Mesendoderm (in vitro differentiated cells): ENCODE data around the gene RNLS.

Source experiments
- DNase-seq: peaks from one replicate; pipeline ENCODE4 v3.0.0; 2013
- H2AK5ac ChIP-seq: 2 replicates; pipeline ENCODE4 v1.6.1; 2013; ENCODE audit warnings: low read length, inconsistent platforms
- H2BK120ac ChIP-seq: 2 replicates; pipeline ENCODE4 v1.6.1; 2013; ENCODE audit warnings: low read depth, mild to moderate bottlenecking, low read length, moderate library complexity, mixed read lengths
- H2BK15ac ChIP-seq: replicated peaks from 2 replicates; pipeline ENCODE4 v1.6.1; 2013; ENCODE audit warnings: low read depth, mild to moderate bottlenecking, moderate library complexity
- H2BK5ac ChIP-seq: 2 replicates; pipeline ENCODE4 v1.6.1; 2013; ENCODE audit warnings: low read length, inconsistent platforms
- H3K18ac ChIP-seq: 2 replicates; pipeline ENCODE4 v1.6.1; 2013; ENCODE audit warnings: mild to moderate bottlenecking, low read length, mixed read lengths
- H3K23ac ChIP-seq: one replicate; pipeline ENCODE4 v1.6.1; 2013; ENCODE audit warnings: low read length
- H3K27ac ChIP-seq: 2 replicates; pipeline ENCODE4 v1.5.1; 2013; ENCODE audit warnings: low read depth, mild to moderate bottlenecking, inconsistent platforms, low read length, moderate library complexity
- H3K27me3 ChIP-seq: 2 replicates; pipeline ENCODE4 v1.6.1; 2013; ENCODE audit warnings: low read length, control low read depth, mild to moderate bottlenecking, inconsistent platforms; ENCODE audit not compliant: insufficient read depth, poor library complexity
- H3K36me3 ChIP-seq: 2 replicates; pipeline ENCODE4 v1.6.1; 2013; ENCODE audit warnings: low read length, inconsistent platforms; ENCODE audit not compliant: control insufficient read depth, insufficient read depth
- H3K4ac ChIP-seq: one replicate; pipeline ENCODE4 v1.6.1; 2013; ENCODE audit warnings: low read depth, mild to moderate bottlenecking, low read length, moderate library complexity
- H3K4me1 ChIP-seq: 2 replicates; pipeline ENCODE4 v1.6.1; 2013; ENCODE audit warnings: low read depth, low read length, inconsistent platforms; ENCODE audit not compliant: control insufficient read depth
- H3K4me2 ChIP-seq: 2 replicates; pipeline ENCODE4 v1.6.1; 2013; ENCODE audit warnings: low read length
- H3K4me3 ChIP-seq: 2 replicates; pipeline ENCODE4 v1.5.1; 2013; ENCODE audit warnings: mild to moderate bottlenecking, low read length
- H3K56ac ChIP-seq: one replicate; pipeline ENCODE4 v1.6.1; 2013; ENCODE audit warnings: low read length
- H3K79me1 ChIP-seq: 2 replicates; pipeline ENCODE4 v1.6.1; 2013; ENCODE audit warnings: low read length, inconsistent platforms
- H3K79me2 ChIP-seq: 2 replicates; pipeline ENCODE4 v1.6.1; 2013; ENCODE audit warnings: mild to moderate bottlenecking, low read length; ENCODE audit not compliant: control insufficient read depth, insufficient read depth
- H3K9ac ChIP-seq: 2 replicates; pipeline ENCODE4 v1.6.1; 2013; ENCODE audit warnings: low read length, inconsistent platforms
- H4K5ac ChIP-seq: one replicate; pipeline ENCODE4 v1.6.1; 2013; ENCODE audit warnings: low read length
- H4K8ac ChIP-seq: one replicate; pipeline ENCODE4 v1.6.1; 2013; ENCODE audit warnings: low read depth, mild to moderate bottlenecking, control low read depth, low read length, moderate library complexity
- WGBS: extraction: QIAGEN DNeasy Blood & Tissue Kit; methylation state at CpG from one replicate; pipeline ENCODE4 v1.1.7; 2013; ENCODE audit warnings: low lambda C conversion rate, missing lambda C conversion rate; ENCODE audit not compliant: insufficient coverage; ENCODE audit errors: extremely low coverage; 5-methylcytosine and 5-hydroxymethylcytosine counted together

Gene RNLS

GRCh38 chr10:88617772-88618300, 34.7 kb upstream of the RNLS start:
- Histone ChIP-seq H3K27me3 (no peaks in the 10 kb centered on the region), H2AK5ac (no peak overlapping the region), H3K23ac (no peak overlapping the region), H3K56ac (no peak overlapping the region), H2BK15ac (no peak overlapping the region), H3K79me2 (no peaks in the 10 kb centered on the region), H4K8ac (no peak overlapping the region), H3K4me2 (no peak overlapping the region), H3K4me1 (no peaks in the 10 kb centered on the region), H3K9ac (no peak overlapping the region), H3K36me3 (no peaks in the 10 kb centered on the region), H3K27ac (no peak overlapping the region), H3K4me3 (no peak overlapping the region), H4K5ac (no peak overlapping the region), H2BK5ac (no peak overlapping the region), H2BK120ac (no peak overlapping the region), H3K18ac (no peak overlapping the region), H3K4ac (no peak overlapping the region), H3K79me1 (no peaks in the 10 kb centered on the region)
- WGBS: no CpG with 5 or more reads among the region's 1 CpG
- no peak for DNase-seq

- Histone ChIP-seq H4K5ac (no peak overlapping the region), H3K27ac (no peak overlapping the region), H3K4ac (no peak overlapping the region), H3K23ac (no peak overlapping the region), H3K18ac (no peak overlapping the region), H3K4me3 (no peak overlapping the region), H4K8ac (no peak overlapping the region), H2BK120ac (no peak overlapping the region), H3K27me3 (no peaks in the 10 kb centered on the region), H3K56ac (no peak overlapping the region), H3K4me1 (no peaks in the 10 kb centered on the region), H3K4me2 (no peak overlapping the region), H2AK5ac (no peak overlapping the region), H3K79me2 (no peaks in the 10 kb centered on the region), H3K36me3 (no peaks in the 10 kb centered on the region), H3K9ac (no peak overlapping the region), H2BK15ac (no peak overlapping the region), H3K79me1 (no peaks in the 10 kb centered on the region), H2BK5ac (no peak overlapping the region)
- DNase-seq: no peak
- no CpG with 5 or more reads among the region's 18 CpGs for WGBS
Measured at GRCh38 chr10:88616250-88616977, 33.3 kb upstream of the RNLS start.

GRCh38 chr10:88608780-88609179, 25.7 kb upstream of the RNLS start:
- no peaks in the 10 kb centered on the region for H3K27me3 ChIP-seq
- H2BK120ac ChIP-seq: no peak overlapping the region
- H4K5ac ChIP-seq: no peak overlapping the region
- H3K27ac ChIP-seq: no peak overlapping the region
- H3K4ac ChIP-seq: no peak overlapping the region
- no peak overlapping the region for H2BK5ac ChIP-seq
- no peak for DNase-seq
- no peak overlapping the region for H3K23ac ChIP-seq
- no peak overlapping the region for H3K4me2 ChIP-seq
- WGBS: no CpG with 5 or more reads among the region's 2 CpGs
- no peak overlapping the region for H3K4me3 ChIP-seq
- no peaks in the 10 kb centered on the region for H3K79me2 ChIP-seq
- no peak overlapping the region for H2AK5ac ChIP-seq
- H3K56ac ChIP-seq: no peak overlapping the region
- no peak overlapping the region for H2BK15ac ChIP-seq
- H3K18ac ChIP-seq: no peak overlapping the region
- no peaks in the 10 kb centered on the region for H3K4me1 ChIP-seq
- no peak overlapping the region for H4K8ac ChIP-seq
- no peaks in the 10 kb centered on the region for H3K36me3 ChIP-seq
- H3K9ac ChIP-seq: no peak overlapping the region
- H3K79me1 ChIP-seq: no peaks in the 10 kb centered on the region

- Histone ChIP-seq H3K23ac (no peak overlapping the region), H4K8ac (no peak overlapping the region), H4K5ac (no peak overlapping the region), H3K79me2 (no peaks in the 10 kb centered on the region), H3K4me1 (no peaks in the 10 kb centered on the region), H2BK120ac (no peak overlapping the region), H3K9ac (no peak overlapping the region), H3K27ac (no peak overlapping the region), H2BK5ac (no peak overlapping the region), H3K79me1 (no peaks in the 10 kb centered on the region), H3K4ac (no peak overlapping the region), H3K36me3 (no peaks in the 10 kb centered on the region), H2BK15ac (no peak overlapping the region), H3K27me3 (no peaks in the 10 kb centered on the region), H3K18ac (no peak overlapping the region), H3K4me2 (no peak overlapping the region), H2AK5ac (no peak overlapping the region), H3K4me3 (no peak overlapping the region), H3K56ac (no peak overlapping the region)
- no CpG with 5 or more reads among the region's 6 CpGs for WGBS
- no peak for DNase-seq
Measured at GRCh38 chr10:88608052-88608732, 25.1 kb upstream of the RNLS start.

GRCh38 chr10:88598055-88598454, 14.9 kb upstream of the RNLS start:
- Histone ChIP-seq H4K5ac (no peak overlapping the region), H2AK5ac (no peak overlapping the region), H2BK120ac (no peak overlapping the region), H3K36me3 (no peaks in the 10 kb centered on the region), H3K23ac (no peak overlapping the region), H3K4me3 (no peak overlapping the region), H3K79me2 (no peaks in the 10 kb centered on the region), H3K18ac (no peak overlapping the region), H3K56ac (no peak overlapping the region), H2BK15ac (no peak overlapping the region), H3K27ac (no peak overlapping the region), H3K79me1 (no peaks in the 10 kb centered on the region), H2BK5ac (no peak overlapping the region), H3K4me2 (no peak overlapping the region), H3K4ac (no peak overlapping the region), H4K8ac (no peak overlapping the region), H3K9ac (no peak overlapping the region), H3K27me3 (no peaks in the 10 kb centered on the region), H3K4me1 (no peaks in the 10 kb centered on the region)
- DNase-seq: no peak
- no CpG with 5 or more reads among the region's 1 CpG for WGBS
